ENCODE measurements around the gene GTF2IRD1. TPM values are rescaled to one million over a fixed set of nuclear protein-coding genes. Genes with fewer than 3 reads are reported as not detected.

GTF2IRD1 gene
- total and polyA plus RNA-seq, 2 of the 13 experiments (the other 11 are each of a cell fraction or from before 2014, with no cell fraction given) = 16.5 to 26.7 TPM

DNA sequence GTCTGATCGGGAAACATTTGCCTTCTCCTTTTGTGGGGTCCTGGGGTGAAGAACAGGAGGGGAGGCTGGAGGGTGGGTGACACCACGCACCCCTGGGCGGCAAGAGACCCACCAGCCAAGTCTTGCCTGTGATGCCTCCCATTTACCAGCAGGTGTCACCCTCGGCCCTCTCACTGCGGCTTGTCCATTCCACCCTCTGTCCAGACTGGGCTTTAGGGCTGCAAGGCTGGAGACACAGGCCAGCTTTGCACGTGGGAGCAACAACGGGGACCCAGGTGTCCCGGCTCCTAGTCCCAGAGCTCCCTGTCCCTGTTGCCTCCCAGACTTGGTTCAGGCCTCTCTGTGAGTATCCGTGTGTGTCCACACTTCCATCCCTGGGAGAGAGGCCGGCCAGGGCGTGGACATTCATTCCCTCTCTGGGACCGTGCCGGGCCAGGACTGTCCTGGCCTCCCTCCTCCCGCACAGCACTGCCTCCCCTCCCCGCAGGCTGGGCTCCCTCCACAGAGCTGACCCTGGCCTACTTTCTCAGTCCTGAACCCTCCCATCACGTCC lies 36.2 kb upstream of the GTF2IRD1 start (continued):
- TF ChIP-seq, protein P1, sequence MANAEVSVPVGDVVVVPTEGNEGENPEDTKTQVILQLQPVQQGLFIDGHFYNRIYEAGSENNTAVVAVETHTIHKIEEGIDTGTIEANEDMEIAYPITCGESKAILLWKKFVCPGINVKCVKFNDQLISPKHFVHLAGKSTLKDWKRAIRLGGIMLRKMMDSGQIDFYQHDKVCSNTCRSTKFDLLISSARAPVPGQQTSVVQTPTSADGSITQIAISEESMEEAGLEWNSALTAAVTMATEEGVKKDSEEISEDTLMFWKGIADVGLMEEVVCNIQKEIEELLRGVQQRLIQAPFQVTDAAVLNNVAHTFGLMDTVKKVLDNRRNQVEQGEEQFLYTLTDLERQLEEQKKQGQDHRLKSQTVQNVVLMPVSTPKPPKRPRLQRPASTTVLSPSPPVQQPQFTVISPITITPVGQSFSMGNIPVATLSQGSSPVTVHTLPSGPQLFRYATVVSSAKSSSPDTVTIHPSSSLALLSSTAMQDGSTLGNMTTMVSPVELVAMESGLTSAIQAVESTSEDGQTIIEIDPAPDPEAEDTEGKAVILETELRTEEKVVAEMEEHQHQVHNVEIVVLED (CRISPR knock-in tag; IDR thresholded peaks at IDR 0.05; ENCODE audit: borderline replicate concordance) = no peak
- TF ChIP-seq HOXA7 (CRISPR knock-in tag; IDR thresholded peaks at IDR 0.05) = no peak
- no peak for TF ChIP-seq FOXP1 (IDR thresholded peaks at IDR 0.05)
- no peak for TF ChIP-seq FOXP1 (CRISPR knock-in tag; IDR thresholded peaks at IDR 0.05)
- no peak for TF ChIP-seq ZNF17 (CRISPR knock-in tag; IDR thresholded peaks at IDR 0.05)
- no peak for TF ChIP-seq GLI4 (CRISPR knock-in tag; IDR thresholded peaks at IDR 0.05; ENCODE audit: borderline replicate concordance)
- no peak for TF ChIP-seq DR1 (CRISPR knock-in tag; IDR thresholded peaks at IDR 0.05)
- TF ChIP-seq, protein P2, sequence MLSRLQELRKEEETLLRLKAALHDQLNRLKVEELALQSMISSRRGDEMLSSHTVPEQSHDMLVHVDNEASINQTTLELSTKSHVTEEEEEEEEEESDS (CRISPR knock-in tag; IDR thresholded peaks at IDR 0.05; ENCODE audit: borderline replicate concordance) = no peak
- no peak for TF ChIP-seq ZMYM3 (CRISPR knock-in tag; IDR thresholded peaks at IDR 0.05)
- no peak for TF ChIP-seq SETDB1 (CRISPR knock-in tag; IDR thresholded peaks at IDR 0.05; ENCODE audit: borderline replicate concordance)
- no peak for TF ChIP-seq CAMTA2 (CRISPR knock-in tag; IDR thresholded peaks at IDR 0.05; ENCODE audit: borderline replicate concordance)
- TF ChIP-seq, protein P3, sequence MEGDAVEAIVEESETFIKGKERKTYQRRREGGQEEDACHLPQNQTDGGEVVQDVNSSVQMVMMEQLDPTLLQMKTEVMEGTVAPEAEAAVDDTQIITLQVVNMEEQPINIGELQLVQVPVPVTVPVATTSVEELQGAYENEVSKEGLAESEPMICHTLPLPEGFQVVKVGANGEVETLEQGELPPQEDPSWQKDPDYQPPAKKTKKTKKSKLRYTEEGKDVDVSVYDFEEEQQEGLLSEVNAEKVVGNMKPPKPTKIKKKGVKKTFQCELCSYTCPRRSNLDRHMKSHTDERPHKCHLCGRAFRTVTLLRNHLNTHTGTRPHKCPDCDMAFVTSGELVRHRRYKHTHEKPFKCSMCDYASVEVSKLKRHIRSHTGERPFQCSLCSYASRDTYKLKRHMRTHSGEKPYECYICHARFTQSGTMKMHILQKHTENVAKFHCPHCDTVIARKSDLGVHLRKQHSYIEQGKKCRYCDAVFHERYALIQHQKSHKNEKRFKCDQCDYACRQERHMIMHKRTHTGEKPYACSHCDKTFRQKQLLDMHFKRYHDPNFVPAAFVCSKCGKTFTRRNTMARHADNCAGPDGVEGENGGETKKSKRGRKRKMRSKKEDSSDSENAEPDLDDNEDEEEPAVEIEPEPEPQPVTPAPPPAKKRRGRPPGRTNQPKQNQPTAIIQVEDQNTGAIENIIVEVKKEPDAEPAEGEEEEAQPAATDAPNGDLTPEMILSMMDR (CRISPR knock-in tag; IDR thresholded peaks at IDR 0.05) = peak; percentile 99
- TF ChIP-seq CBFB (CRISPR knock-in tag; IDR thresholded peaks at IDR 0.05) = no peak
- no peak for TF ChIP-seq ZSCAN12 (CRISPR knock-in tag; IDR thresholded peaks at IDR 0.05)
- TF ChIP-seq ZBTB21 (CRISPR knock-in tag; IDR thresholded peaks at IDR 0.05) = no peak
- no peak for TF ChIP-seq BRD4 (CRISPR knock-in tag; IDR thresholded peaks at IDR 0.05)
- TF ChIP-seq ZNF234 (CRISPR knock-in tag; conservative IDR thresholded peaks at IDR 0.05) = no peak
- TF ChIP-seq SMARCE1 (IDR thresholded peaks at IDR 0.05; ENCODE audit: borderline replicate concordance) = no peak
- TF ChIP-seq IRF2 (CRISPR knock-in tag; IDR thresholded peaks at IDR 0.05) = no peak
- TF ChIP-seq, protein P4, sequence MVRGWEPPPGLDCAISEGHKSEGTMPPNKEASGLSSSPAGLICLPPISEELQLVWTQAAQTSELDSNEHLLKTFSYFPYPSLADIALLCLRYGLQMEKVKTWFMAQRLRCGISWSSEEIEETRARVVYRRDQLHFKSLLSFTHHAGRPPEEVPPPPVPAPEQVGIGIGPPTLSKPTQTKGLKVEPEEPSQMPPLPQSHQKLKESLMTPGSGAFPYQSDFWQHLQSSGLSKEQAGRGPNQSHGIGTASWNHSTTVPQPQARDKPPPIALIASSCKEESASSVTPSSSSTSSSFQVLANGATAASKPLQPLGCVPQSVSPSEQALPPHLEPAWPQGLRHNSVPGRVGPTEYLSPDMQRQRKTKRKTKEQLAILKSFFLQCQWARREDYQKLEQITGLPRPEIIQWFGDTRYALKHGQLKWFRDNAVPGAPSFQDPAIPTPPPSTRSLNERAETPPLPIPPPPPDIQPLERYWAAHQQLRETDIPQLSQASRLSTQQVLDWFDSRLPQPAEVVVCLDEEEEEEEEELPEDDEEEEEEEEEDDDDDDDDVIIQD (CRISPR knock-in tag; IDR thresholded peaks at IDR 0.05; ENCODE audit: low read depth) = no peak
- no peak for TF ChIP-seq RFX3 (CRISPR knock-in tag; IDR thresholded peaks at IDR 0.05)
- TF ChIP-seq CHCHD3 (CRISPR knock-in tag; IDR thresholded peaks at IDR 0.05) = no peak
- TF ChIP-seq ZNF878 (CRISPR knock-in tag; IDR thresholded peaks at IDR 0.05) = no peak
- no peak for TF ChIP-seq POLR2G (IDR thresholded peaks at IDR 0.05; ENCODE audit: low read depth, low read length)
- TF ChIP-seq ZNF431 (CRISPR knock-in tag; IDR thresholded peaks at IDR 0.05; ENCODE audit: borderline replicate concordance, low read depth) = no peak
- TF ChIP-seq CCAR2 (optimal IDR thresholded peaks at IDR 0.05; ENCODE audit: low read depth, low read length) = no peak
- TF ChIP-seq RXRA (CRISPR knock-in tag; IDR thresholded peaks at IDR 0.05) = 0 out of 2 replicates have a peak, but pooled peaks have one; percentile 12
- no peak for TF ChIP-seq ZNF34 (CRISPR knock-in tag; IDR thresholded peaks at IDR 0.05; ENCODE audit: borderline replicate concordance)
- no peak; the same call in 1 of the 2 replicates for TF ChIP-seq KDM5B (CRISPR knock-in tag; IDR thresholded peaks at IDR 0.05; ENCODE audit: borderline replicate concordance)
